ENCODE data around the gene ANKFY1. TPM values are rescaled to one million over a fixed set of nuclear protein-coding genes. Genes with fewer than 3 reads are reported as not detected.
A peak's percentile ranks its signal among the peaks of the same experiment; 100 is the strongest.

Gene ANKFY1
- total and polyA plus RNA-seq, 7 experiments from 2014 or later, result 11.7 to 84.5 (median 61.5) TPM

GRCh38 chr17:4215882-4216570, 47.8 kb downstream of the ANKFY1 start:
- H3K4me3 Mint-ChIP-seq, result no peak overlapping the region
- no peaks in the 10 kb centered on the region for H3K27me3 Mint-ChIP-seq
- Histone ChIP-seq H3K4me3 (ENCODE audit: low read length) (no peak overlapping the region), H3K9me3 (ENCODE audit: control insufficient read depth in 2 of 3, low read length in 3 of 3) (no peaks in the 10 kb centered on the region), H3K4me1 (ENCODE audit: control insufficient read depth in 2 of 2, insufficient read depth in 2 of 2, low read length in 2 of 2) (no peaks in the 10 kb centered on the region), H3K27me3 (ENCODE audit: control insufficient read depth in 2 of 2, insufficient read depth in 2 of 2, low read length in 2 of 2) (no peaks in the 10 kb centered on the region), H3K36me3 (ENCODE audit: control insufficient read depth in 2 of 3, insufficient read depth in 3 of 3, low read length in 3 of 3) (peaks cover 0 to 16% (median 0%) of the 10 kb centered on the region in 3 experiments), H3K27ac (ENCODE audit: low read depth, low read length) (no peak overlapping the region)
- ChIA-PET CTCF (interaction anchor here (0.6 to 9.7 kb wide), 7 partner anchors 16 to 205 kb away, joined by 3 to 155 read pairs (median 4); no protein-coding TSS in a partner anchor), POLR2A (interaction anchor here (0.8 to 1.0 kb wide), 3 partner anchors 192 to 1202 kb away, joined by 3 to 4 read pairs (median 4); no protein-coding TSS in a partner anchor)
- intact Hi-C loops (cut with micrococcal nuclease), result loop anchor here (1.0 to 5.0 kb wide), 8 partner anchors 15 to 411 kb away; partner anchors contain the start of genes ANKFY1 (in 2 of the 2) and UBE2G1 (in 2 of the 2)
- H3K9me3 Mint-ChIP-seq, result no peaks in the 10 kb centered on the region
- H3K4me1 Mint-ChIP-seq, result peaks cover 7 to 13% (median 11%) of the 10 kb centered on the region in 7 donors
- peak overlapping the region in 5 of 9 donors; percentile 3 to 82 (median 75) for H3K27ac Mint-ChIP-seq
- DNase-seq (no peak), ATAC-seq (no peak)
- peaks cover 0 to 16% (median 6%) of the 10 kb centered on the region in 5 donors for H3K36me3 Mint-ChIP-seq

- Mint-ChIP-seq H3K9me3 (no peaks in the 10 kb centered on the region), H3K27me3 (no peaks in the 10 kb centered on the region), H3K36me3 (peaks cover 5 to 24% (median 12%) of the 10 kb centered on the region in 5 donors), H3K4me3 (no peak overlapping the region), H3K4me1 (peaks cover 7 to 13% (median 11%) of the 10 kb centered on the region in 7 donors), H3K27ac (no peak overlapping the region)
- H3K9me3 ChIP-seq (ENCODE audit: control insufficient read depth in 2 of 3, low read length in 3 of 3), result no peaks in the 10 kb centered on the region
- H3K4me1 ChIP-seq (ENCODE audit: control insufficient read depth in 2 of 2, insufficient read depth in 2 of 2, low read length in 2 of 2), result no peaks in the 10 kb centered on the region
- ATAC-seq (no peak), DNase-seq (no peak)
- no peak overlapping the region for H3K4me3 ChIP-seq (ENCODE audit: low read length)
- H3K27ac ChIP-seq (ENCODE audit: low read depth, low read length), result no peak overlapping the region
- ChIA-PET POLR2A (no interaction called here), CTCF (interaction anchor here (1.1 to 9.7 kb wide), 2 partner anchors 14 to 197 kb away, joined by 6 to 155 read pairs; no protein-coding TSS in a partner anchor)
- H3K27me3 ChIP-seq (ENCODE audit: control insufficient read depth in 2 of 2, insufficient read depth in 2 of 2, low read length in 2 of 2), result no peaks in the 10 kb centered on the region
- intact Hi-C loops (cut with micrococcal nuclease), result loop anchor here (2.0 to 5.0 kb wide), 3 partner anchors 13 to 413 kb away; partner anchors contain the start of gene UBE2G1 (in 1 of the 2)
- H3K36me3 ChIP-seq (ENCODE audit: control insufficient read depth in 2 of 3, insufficient read depth in 3 of 3, low read length in 3 of 3), result peaks cover 0 to 27% (median 4%) of the 10 kb centered on the region in 3 experiments
These were observed 49.6 kb downstream of the ANKFY1 start for GRCh38 chr17:4214157-4214556.

- Mint-ChIP-seq H3K9me3 (no peaks in the 10 kb centered on the region), H3K4me3 (no peak overlapping the region), H3K4me1 (peaks cover 3 to 15% (median 8%) of the 10 kb centered on the region in 7 donors), H3K36me3 (peaks cover 13 to 46% (median 16%) of the 10 kb centered on the region in 5 donors), H3K27me3 (no peaks in the 10 kb centered on the region), H3K27ac (no peak overlapping the region)
- H3K4me1 ChIP-seq (ENCODE audit: control insufficient read depth in 2 of 2, insufficient read depth in 2 of 2, low read length in 2 of 2), result no peaks in the 10 kb centered on the region
- DNase-seq, result no peak
- ChIA-PET POLR2A (interaction anchor here (0.6 kb wide), 1 partner anchor 570 kb away, joined by 6 read pairs; no protein-coding TSS in a partner anchor), CTCF (interaction anchor here (1.6 kb wide), 1 partner anchor 9 kb away, joined by 6 read pairs; no protein-coding TSS in a partner anchor)
- H3K36me3 ChIP-seq (ENCODE audit: control insufficient read depth in 2 of 3, insufficient read depth in 3 of 3, low read length in 3 of 3), result peaks cover 0 to 61% (median 18%) of the 10 kb centered on the region in 3 experiments
- ATAC-seq, result no peak
- H3K27me3 ChIP-seq (ENCODE audit: control insufficient read depth in 2 of 2, insufficient read depth in 2 of 2, low read length in 2 of 2), result no peaks in the 10 kb centered on the region
- H3K4me3 ChIP-seq (ENCODE audit: low read length), result no peak overlapping the region
- intact Hi-C loops (cut with micrococcal nuclease), result loop anchor here in 1 of 2 donors (5.0 kb wide), 1 partner anchor 418 kb away; no protein-coding TSS in a partner anchor
- H3K9me3 ChIP-seq (ENCODE audit: control insufficient read depth in 2 of 3, low read length in 3 of 3), result no peaks in the 10 kb centered on the region
- no peak overlapping the region for H3K27ac ChIP-seq (ENCODE audit: low read depth, low read length)
These were observed 54.2 kb downstream of the ANKFY1 start for GRCh38 chr17:4209611-4210010.

DNA sequence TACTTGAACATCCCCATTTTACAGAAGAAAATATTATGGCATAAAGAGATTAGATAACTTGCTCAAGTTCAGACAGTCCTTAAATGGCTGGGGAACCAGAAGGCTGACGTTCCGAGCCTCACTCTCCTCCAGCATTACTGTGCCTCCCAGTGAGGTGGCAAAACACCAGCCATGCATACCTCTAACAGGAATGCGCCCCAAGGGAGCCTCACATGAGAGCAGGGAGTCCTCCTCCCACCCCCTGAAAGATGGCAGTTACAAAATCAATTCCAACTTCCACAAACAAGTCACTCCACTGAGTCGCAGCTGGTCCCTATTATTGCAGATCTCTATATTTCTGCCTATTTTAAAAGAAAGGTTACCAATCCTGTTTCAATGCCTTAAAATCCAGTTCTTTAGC, 55.5 kb downstream of the ANKFY1 start:
- DNase-seq (no peak), ATAC-seq (no peak)
- H3K27ac Mint-ChIP-seq, result peak overlapping the region in 2 of 9 donors; percentile 36 to 40
- Histone ChIP-seq H3K4me3 (ENCODE audit: low read length) (no peak overlapping the region), H3K4me1 (ENCODE audit: control insufficient read depth in 2 of 2, insufficient read depth in 2 of 2, low read length in 2 of 2) (no peaks in the 10 kb centered on the region), H3K27me3 (ENCODE audit: control insufficient read depth in 2 of 2, insufficient read depth in 2 of 2, low read length in 2 of 2) (no peaks in the 10 kb centered on the region), H3K9me3 (ENCODE audit: control insufficient read depth in 2 of 3, low read length in 3 of 3) (no peaks in the 10 kb centered on the region), H3K27ac (ENCODE audit: low read depth, low read length) (no peak overlapping the region), H3K36me3 (ENCODE audit: control insufficient read depth in 2 of 3, insufficient read depth in 3 of 3, low read length in 3 of 3) (peaks cover 0 to 69% (median 18%) of the 10 kb centered on the region in 3 experiments)
- no peak overlapping the region for H3K4me3 Mint-ChIP-seq
- ChIA-PET CTCF (no interaction called here), POLR2A (no interaction called here)
- H3K36me3 Mint-ChIP-seq, result peaks cover 16 to 47% (median 19%) of the 10 kb centered on the region in 5 donors
- peaks cover 3 to 18% (median 7%) of the 10 kb centered on the region in 7 donors for H3K4me1 Mint-ChIP-seq
- H3K9me3 Mint-ChIP-seq, result no peaks in the 10 kb centered on the region
- H3K27me3 Mint-ChIP-seq, result no peaks in the 10 kb centered on the region
- intact Hi-C loops (cut with micrococcal nuclease), result no loop called here

DNA sequence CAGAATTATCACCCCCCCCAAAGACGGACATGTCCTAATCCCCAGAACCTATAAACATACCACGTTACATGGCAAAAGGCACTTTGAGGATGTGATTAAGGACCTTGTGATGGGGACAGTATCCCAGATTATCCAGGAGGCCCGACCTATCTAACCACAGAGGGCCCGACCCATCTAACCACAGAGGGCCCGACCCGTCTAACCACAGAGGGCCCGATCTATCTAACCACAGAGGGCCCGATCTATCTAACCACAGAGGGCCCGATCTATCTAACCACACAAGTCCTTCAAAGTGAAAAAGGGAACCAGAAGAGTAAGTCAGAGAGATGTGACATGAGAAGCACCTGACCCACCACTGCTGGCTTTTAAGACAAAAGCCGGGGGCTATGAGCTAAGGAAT, 56.8 kb downstream of the ANKFY1 start:
- Mint-ChIP-seq H3K4me3 (peak overlapping the region in 1 of 10 donors; percentile 19), H3K27me3 (no peaks in the 10 kb centered on the region), H3K36me3 (peaks cover 16 to 47% (median 19%) of the 10 kb centered on the region in 5 donors), H3K4me1 (peaks cover 0 to 16% (median 7%) of the 10 kb centered on the region in 7 donors), H3K27ac (peak overlapping the region in 2 of 9 donors; percentile 16 to 29), H3K9me3 (no peaks in the 10 kb centered on the region)
- ATAC-seq, result peak; percentile 66
- H3K36me3 ChIP-seq (ENCODE audit: control insufficient read depth in 2 of 3, insufficient read depth in 3 of 3, low read length in 3 of 3), result peaks cover 0 to 65% (median 18%) of the 10 kb centered on the region in 3 experiments
- no peaks in the 10 kb centered on the region for H3K27me3 ChIP-seq (ENCODE audit: control insufficient read depth in 2 of 2, insufficient read depth in 2 of 2, low read length in 2 of 2)
- DNase-seq, result no peak
- POLR2A ChIA-PET, result no interaction called here
- CTCF ChIA-PET, result no interaction called here
- intact Hi-C loops (cut with micrococcal nuclease), result no loop called here
- H3K27ac ChIP-seq (ENCODE audit: low read depth, low read length), result no peak overlapping the region
- no peaks in the 10 kb centered on the region for H3K9me3 ChIP-seq (ENCODE audit: control insufficient read depth in 2 of 3, low read length in 3 of 3)
- H3K4me1 ChIP-seq (ENCODE audit: control insufficient read depth in 2 of 2, insufficient read depth in 2 of 2, low read length in 2 of 2), result no peaks in the 10 kb centered on the region
- no peak overlapping the region for H3K4me3 ChIP-seq (ENCODE audit: low read length)

DNA sequence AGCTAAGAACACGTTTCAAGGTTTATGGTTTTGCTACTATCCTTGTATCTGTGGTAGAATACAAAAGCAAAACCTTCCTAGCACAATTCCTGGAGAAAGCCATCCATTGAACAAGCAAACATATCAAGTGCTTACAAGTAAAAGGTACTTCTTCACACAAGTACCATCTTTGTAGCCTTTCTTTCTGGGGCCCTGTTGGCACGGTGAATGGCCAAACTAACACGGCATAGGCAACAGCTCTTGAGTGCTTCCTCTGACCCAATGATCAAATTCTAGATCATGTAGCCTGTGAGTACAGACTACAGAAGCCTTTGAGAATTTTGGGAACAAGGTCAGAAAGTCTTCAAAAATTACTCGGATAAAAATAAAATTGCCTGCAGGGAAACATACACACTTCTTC, 57.9 kb downstream of the ANKFY1 start:
- no peaks in the 10 kb centered on the region for H3K9me3 ChIP-seq (ENCODE audit: control insufficient read depth in 2 of 3, low read length in 3 of 3)
- DNase-seq (no peak), ATAC-seq (no peak)
- peak overlapping the region in 4 of 9 donors; percentile 29 to 46 (median 36) for H3K27ac Mint-ChIP-seq
- H3K9me3 Mint-ChIP-seq, result no peaks in the 10 kb centered on the region
- H3K4me1 ChIP-seq (ENCODE audit: control insufficient read depth in 2 of 2, insufficient read depth in 2 of 2, low read length in 2 of 2), result no peaks in the 10 kb centered on the region
- peaks cover 16 to 55% (median 19%) of the 10 kb centered on the region in 5 donors for H3K36me3 Mint-ChIP-seq
- intact Hi-C loops (cut with micrococcal nuclease), result no loop called here
- peaks cover 0 to 64% (median 18%) of the 10 kb centered on the region in 3 experiments for H3K36me3 ChIP-seq (ENCODE audit: control insufficient read depth in 2 of 3, insufficient read depth in 3 of 3, low read length in 3 of 3)
- H3K27me3 ChIP-seq (ENCODE audit: control insufficient read depth in 2 of 2, insufficient read depth in 2 of 2, low read length in 2 of 2), result no peaks in the 10 kb centered on the region
- ChIA-PET CTCF (interaction anchor here (0.7 kb wide), 1 partner anchor 45 kb away, joined by 3 read pairs; no protein-coding TSS in a partner anchor), POLR2A (no interaction called here)
- no peaks in the 10 kb centered on the region for H3K27me3 Mint-ChIP-seq
- peaks cover 0 to 16% (median 7%) of the 10 kb centered on the region in 7 donors for H3K4me1 Mint-ChIP-seq
- no peak overlapping the region for H3K4me3 ChIP-seq (ENCODE audit: low read length)
- no peak overlapping the region for H3K27ac ChIP-seq (ENCODE audit: low read depth, low read length)
- no peak overlapping the region for H3K4me3 Mint-ChIP-seq

All from naive thymus-derived CD4-positive, alpha-beta T cell (primary cell).